Progenitor cell of endocrine pancreas (in vitro differentiated cells): ENCODE measurements around the gene MAPK1IP1L. TPM values are rescaled to one million over a fixed set of nuclear protein-coding genes. Genes with fewer than 3 reads are reported as not detected.

Experiments
- DNase-seq: peaks from one replicate; pipeline ENCODE4 v3.0.0; 2021; ENCODE audit warnings: low spot score; ENCODE audit not compliant: unreplicated experiment
- H3K27ac Mint-ChIP-seq: 2 replicates; pipeline ENCODE4 v1.8.0; 2021; ENCODE audit warnings: mild to moderate bottlenecking, moderate library complexity, mixed read lengths
- H3K27me3 Mint-ChIP-seq: 2 replicates; pipeline ENCODE4 v1.8.0; 2021; ENCODE audit warnings: mixed read lengths
- H3K36me3 Mint-ChIP-seq: 2 replicates; pipeline ENCODE4 v1.8.0; 2022; ENCODE audit warnings: mixed read lengths; ENCODE audit not compliant: insufficient read depth
- H3K4me1 Mint-ChIP-seq: 2 replicates; pipeline ENCODE4 v1.8.0; 2021; ENCODE audit warnings: low read depth, mixed read lengths
- H3K4me3 Mint-ChIP-seq: 2 replicates; pipeline ENCODE4 v1.8.0; 2021; ENCODE audit warnings: low read depth, mild to moderate bottlenecking, moderate library complexity, mixed read lengths
- H3K9me3 Mint-ChIP-seq: 2 replicates; pipeline ENCODE4 v1.8.0; 2021; ENCODE audit warnings: low read depth, mixed read lengths
- total RNA-seq: library from RNA; stranded (reverse); gene quantifications from 2 replicates; pipeline ENCODE4 v1.2.1, GENCODE V29; 2021
- TF ChIP-seq, protein P1 (sequence below): fragments of 200-600 bp; sonication (generic); IDR thresholded peaks from one replicate; pipeline ENCODE4 v1.5.0; 2021; ENCODE audit warnings: antibody characterized with exemption, mild to moderate bottlenecking; ENCODE audit not compliant: unreplicated experiment

The MAPK1IP1L gene
- total RNA-seq, 1 donor from 2014 or later, result 140 TPM

DNA sequence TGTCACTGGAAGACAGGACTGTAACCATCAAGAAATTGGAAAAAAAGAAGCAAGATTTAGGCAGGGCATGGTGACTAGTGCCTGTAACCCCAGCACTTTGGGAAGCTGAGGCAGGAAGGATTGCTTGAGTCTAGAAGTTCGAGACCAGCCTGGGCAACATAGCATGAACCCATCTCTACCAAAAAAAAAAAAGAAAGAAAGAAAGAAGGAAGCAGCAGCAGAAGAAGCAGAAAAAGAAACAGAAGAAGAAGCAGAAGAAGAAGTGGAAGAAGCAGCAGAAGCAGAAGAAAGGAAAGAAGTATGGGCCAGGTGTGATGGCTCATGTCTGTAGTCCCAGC, 47.1 kb downstream of the MAPK1IP1L start:
- Mint-ChIP-seq H3K27ac (no peak overlapping the region), H3K4me1 (peaks cover 17% of the 10 kb centered on the region), H3K36me3 (no peaks in the 10 kb centered on the region), H3K4me3 (no peak overlapping the region), H3K27me3 (no peaks in the 10 kb centered on the region), H3K9me3 (no peaks in the 10 kb centered on the region)
- TF ChIP-seq, protein P1, sequence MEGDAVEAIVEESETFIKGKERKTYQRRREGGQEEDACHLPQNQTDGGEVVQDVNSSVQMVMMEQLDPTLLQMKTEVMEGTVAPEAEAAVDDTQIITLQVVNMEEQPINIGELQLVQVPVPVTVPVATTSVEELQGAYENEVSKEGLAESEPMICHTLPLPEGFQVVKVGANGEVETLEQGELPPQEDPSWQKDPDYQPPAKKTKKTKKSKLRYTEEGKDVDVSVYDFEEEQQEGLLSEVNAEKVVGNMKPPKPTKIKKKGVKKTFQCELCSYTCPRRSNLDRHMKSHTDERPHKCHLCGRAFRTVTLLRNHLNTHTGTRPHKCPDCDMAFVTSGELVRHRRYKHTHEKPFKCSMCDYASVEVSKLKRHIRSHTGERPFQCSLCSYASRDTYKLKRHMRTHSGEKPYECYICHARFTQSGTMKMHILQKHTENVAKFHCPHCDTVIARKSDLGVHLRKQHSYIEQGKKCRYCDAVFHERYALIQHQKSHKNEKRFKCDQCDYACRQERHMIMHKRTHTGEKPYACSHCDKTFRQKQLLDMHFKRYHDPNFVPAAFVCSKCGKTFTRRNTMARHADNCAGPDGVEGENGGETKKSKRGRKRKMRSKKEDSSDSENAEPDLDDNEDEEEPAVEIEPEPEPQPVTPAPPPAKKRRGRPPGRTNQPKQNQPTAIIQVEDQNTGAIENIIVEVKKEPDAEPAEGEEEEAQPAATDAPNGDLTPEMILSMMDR, result no peak
- no peak for DNase-seq

DNA sequence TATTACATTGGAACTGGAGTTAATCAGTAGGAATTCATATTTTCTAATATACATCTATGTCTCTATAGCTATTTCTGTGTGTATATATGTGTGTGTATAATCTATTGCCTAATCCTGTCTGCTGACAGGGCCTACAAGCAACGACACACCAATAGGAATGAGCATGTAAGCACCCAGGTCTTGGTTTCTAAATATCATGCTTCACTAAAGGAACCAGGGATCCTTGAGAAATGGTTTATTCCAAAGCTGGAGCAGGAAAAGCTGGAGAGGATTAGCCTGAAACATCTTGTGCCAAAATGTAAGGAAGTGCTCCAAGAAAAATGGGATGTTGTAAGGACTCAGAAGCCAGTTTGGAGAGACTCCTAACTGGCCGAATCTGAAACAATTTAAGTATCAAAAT, 48.3 kb downstream of the MAPK1IP1L start:
- peaks cover 4% of the 10 kb centered on the region for H3K9me3 Mint-ChIP-seq
- H3K27ac Mint-ChIP-seq, result no peak overlapping the region
- no peaks in the 10 kb centered on the region for H3K27me3 Mint-ChIP-seq
- H3K4me1 Mint-ChIP-seq, result peaks cover 26% of the 10 kb centered on the region
- H3K36me3 Mint-ChIP-seq, result no peaks in the 10 kb centered on the region
- TF ChIP-seq, protein P1, result no peak
- no peak overlapping the region for H3K4me3 Mint-ChIP-seq
- DNase-seq, result no peak

DNA sequence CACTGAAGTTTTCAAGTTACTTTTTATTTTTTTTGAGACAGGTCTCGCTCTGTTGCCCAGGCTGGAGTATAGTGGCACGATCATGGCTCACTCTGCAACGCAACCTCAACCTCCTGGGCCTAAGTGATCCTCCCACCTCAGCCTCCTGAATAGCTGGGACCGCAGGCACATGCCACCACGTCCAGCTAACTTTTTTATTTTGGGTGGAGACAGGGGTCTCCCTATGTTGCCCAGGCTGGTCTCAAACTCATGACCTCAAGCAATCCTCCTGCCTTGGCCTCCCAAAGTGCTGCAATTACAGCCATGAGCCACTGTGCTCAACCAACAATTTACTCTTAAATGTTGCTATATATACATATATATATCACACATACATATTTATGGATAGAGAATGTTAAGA, 50.3 kb downstream of the MAPK1IP1L start:
- H3K36me3 Mint-ChIP-seq, result no peaks in the 10 kb centered on the region
- no peaks in the 10 kb centered on the region for H3K27me3 Mint-ChIP-seq
- no peak overlapping the region for H3K4me3 Mint-ChIP-seq
- no peak for DNase-seq
- peaks cover 26% of the 10 kb centered on the region for H3K4me1 Mint-ChIP-seq
- H3K27ac Mint-ChIP-seq, result no peak overlapping the region
- peaks cover 4% of the 10 kb centered on the region for H3K9me3 Mint-ChIP-seq
- TF ChIP-seq, protein P1, result no peak

DNA sequence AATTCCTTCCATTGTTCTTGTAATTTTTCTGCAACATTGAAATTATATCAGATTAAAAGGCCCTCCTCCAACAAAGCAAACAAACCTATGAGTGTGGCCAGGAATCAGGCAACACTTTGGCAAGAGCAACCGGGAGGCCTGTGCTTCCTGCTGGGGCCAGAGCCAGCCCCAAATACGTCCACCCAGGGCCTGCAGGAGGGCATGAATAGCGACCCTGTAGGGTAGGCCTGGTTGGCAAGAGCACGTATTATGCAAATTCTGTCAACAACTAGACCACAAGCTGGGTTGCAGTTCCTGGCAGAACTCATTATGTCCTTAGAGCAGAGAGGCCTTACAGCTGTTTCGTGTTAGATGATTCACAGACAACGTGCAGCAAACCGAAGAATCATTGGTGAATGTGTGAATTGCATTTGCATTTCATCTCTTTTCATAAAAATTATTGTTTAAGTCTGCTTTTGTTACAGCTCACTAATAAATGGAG, 50.7 kb downstream of the MAPK1IP1L start:
- no peaks in the 10 kb centered on the region for H3K27me3 Mint-ChIP-seq
- peaks cover 26% of the 10 kb centered on the region for H3K4me1 Mint-ChIP-seq
- H3K27ac Mint-ChIP-seq, result peak overlapping the region; percentile 99
- no peaks in the 10 kb centered on the region for H3K36me3 Mint-ChIP-seq
- TF ChIP-seq, protein P1, result no peak
- peaks cover 4% of the 10 kb centered on the region for H3K9me3 Mint-ChIP-seq
- DNase-seq, result no peak
- no peak overlapping the region for H3K4me3 Mint-ChIP-seq

DNA sequence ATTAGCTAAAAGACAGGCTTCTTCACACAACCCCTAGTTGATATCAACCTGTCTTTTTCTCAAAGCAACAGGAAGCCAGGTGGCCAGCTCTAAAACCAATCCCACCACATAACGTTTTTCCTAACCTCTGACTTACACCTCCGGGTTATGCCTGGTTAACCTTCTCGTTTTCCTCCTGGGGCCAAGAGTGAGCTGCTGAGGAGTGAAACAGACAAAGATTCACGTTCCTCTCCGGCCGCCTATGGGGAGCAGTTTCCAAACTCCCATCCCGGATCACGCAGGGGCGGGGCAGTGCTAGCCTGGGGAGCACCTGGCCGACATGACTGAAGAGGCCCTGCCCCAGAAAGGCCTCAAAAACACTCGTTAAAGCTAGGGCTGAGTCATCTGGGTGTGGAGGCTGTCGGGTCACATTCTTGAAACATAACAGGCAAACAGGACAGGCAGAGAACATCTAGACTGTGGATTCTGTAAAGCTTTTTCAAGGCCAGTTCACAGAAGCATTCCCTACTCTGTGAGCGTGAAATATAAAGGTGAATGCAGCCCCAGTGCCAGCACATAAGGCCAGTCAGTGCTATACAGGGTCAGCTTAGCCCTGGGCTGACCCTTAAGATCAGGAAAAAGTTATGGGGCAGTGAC, 51.7 kb downstream of the MAPK1IP1L start:
- TF ChIP-seq, protein P1, result no peak
- DNase-seq, result peak; percentile 25
- Mint-ChIP-seq H3K9me3 (peaks cover 4% of the 10 kb centered on the region), H3K36me3 (no peaks in the 10 kb centered on the region), H3K27ac (peak overlapping the region; percentile 99), H3K4me1 (peaks cover 26% of the 10 kb centered on the region), H3K4me3 (peak overlapping the region; percentile 56), H3K27me3 (no peaks in the 10 kb centered on the region)
